GM18507 (cell line): ENCODE results near the gene HYAL4.
"Not testable (repeated sequence)": the region's sequence is repeated elsewhere in the genome, so short reads cannot be mapped to it uniquely, and the experiment has no call there.

Experiments
- DNase-seq: peaks from one replicate; pipeline ENCODE4 v3.0.0; 2011; ENCODE audit warnings: low read depth; ENCODE audit not compliant: insufficient read length; ENCODE audit errors: extremely low spot score
- FAIRE-seq: peaks from 2 replicates; lab custom pipeline; 2011; peaks lifted over from hg19 to GRCh38; lab: Jason Lieb, UNC

The HYAL4 gene, protein sequence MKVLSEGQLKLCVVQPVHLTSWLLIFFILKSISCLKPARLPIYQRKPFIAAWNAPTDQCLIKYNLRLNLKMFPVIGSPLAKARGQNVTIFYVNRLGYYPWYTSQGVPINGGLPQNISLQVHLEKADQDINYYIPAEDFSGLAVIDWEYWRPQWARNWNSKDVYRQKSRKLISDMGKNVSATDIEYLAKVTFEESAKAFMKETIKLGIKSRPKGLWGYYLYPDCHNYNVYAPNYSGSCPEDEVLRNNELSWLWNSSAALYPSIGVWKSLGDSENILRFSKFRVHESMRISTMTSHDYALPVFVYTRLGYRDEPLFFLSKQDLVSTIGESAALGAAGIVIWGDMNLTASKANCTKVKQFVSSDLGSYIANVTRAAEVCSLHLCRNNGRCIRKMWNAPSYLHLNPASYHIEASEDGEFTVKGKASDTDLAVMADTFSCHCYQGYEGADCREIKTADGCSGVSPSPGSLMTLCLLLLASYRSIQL

GRCh38 chr7:123844712-123845219 is at the start of gene HYAL4:
Gene HYAL4 (plus strand): TSS chr7:123845169. CDS start chr7:123868274, 23,105 bp downstream.
- DNase-seq: no peak
- FAIRE-seq: no peak

DNA sequence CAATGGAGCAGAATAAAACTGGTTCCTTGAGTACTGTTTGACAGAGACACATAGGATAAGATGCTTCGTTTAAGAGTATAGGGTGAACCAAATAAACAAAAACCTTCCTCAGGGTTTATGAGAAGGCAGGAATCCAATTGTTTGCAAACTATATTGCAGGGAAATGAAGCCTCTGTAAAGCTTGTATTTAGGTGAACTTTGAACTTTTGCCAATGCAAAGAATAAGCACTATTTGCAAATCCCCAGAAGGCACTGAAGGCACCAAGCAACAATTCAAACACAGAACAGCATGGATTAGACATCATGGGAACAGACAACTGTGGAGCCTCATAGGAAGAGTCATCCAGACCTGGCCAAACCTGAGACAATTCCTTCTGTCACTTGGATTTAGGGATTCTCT is 49.1 kb upstream of the HYAL4 start:
- DNase-seq (no peak), FAIRE-seq (no peak)

DNA sequence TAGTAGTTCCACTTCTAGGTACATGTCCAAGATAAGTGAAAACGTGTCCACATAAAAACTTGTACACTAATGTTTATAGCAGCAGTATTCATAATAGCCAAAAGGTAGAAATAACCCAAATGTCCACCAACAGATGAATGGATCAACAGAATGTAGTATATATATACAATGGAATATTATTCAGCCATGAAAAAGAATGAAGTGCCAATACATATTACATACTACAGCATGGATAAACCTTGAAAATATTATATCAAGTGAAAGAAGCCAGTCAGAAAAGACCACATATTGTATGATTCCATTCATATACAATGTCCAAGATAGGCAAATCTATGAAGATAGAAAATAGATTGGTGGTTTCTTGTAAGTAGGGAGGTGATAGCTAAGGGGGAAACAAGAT is 48.4 kb upstream of the HYAL4 start:
- FAIRE-seq: no peak

DNA sequence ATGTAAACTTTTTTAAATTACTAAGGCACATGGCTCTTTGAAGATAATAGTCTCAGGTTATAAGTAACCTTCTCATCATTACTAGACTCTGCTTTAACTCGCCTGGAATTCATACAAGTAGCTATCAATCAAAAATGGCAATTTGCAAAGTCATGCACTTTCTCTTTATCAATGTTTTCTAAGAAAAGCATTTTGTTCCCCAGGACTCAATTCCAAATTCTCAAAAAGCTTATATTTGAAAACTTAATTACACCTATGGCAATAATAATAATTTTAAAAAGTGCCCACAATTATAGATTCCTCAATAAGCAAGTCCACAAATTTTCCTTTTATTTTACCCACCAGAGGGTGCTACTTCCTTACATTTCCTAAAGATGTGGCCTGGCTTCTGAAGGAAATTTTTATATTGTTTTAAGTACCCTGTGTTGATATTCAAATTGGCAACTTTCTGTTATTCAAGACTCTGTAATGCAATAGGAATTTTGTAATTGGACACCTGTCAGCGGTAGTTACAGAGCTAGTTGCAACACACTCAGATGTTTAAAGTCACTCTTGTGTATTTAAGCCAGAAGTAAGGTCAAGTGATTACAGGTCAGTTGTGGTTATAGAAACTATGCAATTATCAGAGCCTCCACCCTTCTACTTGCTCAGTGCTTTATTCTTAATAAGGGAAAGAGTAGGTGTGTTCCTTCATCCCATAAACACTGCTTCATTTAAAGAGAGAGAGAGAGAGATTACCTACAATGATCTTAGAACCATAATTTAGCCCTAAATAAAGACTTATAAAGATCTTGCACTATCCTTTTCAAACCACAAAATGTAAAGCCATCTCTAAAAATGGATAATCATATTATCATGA is 47.1 kb upstream of the HYAL4 start:
- DNase-seq (no peak), FAIRE-seq (peak; percentile 26)

More for the DNA sequence above, 48.4 kb upstream of the HYAL4 start:
- no peak for DNase-seq

DNA sequence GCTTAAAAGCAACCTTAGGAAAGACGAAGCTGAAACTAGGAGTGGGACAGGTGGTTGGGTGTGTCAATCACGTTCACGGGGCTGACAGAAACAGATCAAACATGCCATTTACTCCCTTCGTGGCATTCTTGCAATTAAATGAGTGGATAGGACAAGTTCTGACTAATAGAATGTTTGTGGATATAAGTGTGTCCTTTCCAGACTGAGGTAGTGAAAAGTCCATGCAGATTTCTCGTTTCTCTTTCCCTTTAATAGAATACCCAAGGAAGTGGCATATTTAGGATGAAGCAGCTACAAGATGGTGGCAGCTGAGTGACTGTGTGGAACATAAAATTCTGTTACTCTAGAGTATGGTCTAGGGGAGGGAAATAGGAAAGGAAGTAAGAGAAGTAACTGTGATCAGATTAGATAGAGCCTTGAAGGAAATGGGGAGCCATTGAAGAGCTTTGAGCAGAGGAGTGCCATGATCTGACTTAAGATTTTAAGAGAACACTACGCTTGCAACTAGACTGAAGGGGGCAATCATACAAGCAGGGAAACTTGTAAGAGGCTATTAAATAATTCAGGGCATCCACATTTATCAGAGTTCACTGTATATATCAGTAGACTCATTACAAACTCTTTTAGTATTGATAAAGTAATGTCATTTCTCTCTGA is 46.3 kb upstream of the HYAL4 start:
- DNase-seq: no peak
- FAIRE-seq: no peak

DNA sequence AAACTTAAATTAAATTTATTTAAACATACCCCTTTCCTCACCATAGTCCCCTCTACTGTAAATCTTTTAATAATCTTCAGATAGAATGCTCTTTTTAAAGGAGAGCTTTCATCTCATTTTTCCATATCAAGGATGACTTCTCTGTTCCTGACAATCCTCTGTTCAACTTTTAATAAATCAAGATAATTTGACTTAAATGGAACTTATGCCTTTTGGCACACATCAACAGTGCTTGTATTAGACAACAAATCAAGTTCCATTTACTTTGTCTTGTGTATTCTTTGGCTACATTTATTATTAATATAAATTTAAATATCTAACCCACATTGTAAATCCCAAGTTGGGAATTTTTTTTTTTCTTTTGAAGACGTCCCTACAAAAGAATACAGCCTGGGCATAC is 42.7 kb upstream of the HYAL4 start:
- FAIRE-seq: no peak
- DNase-seq: no peak

- DNase-seq (no peak), FAIRE-seq (no peak)
These were observed 39.7 kb upstream of the HYAL4 start for GRCh38 chr7:123805287-123805686.

- DNase-seq (no peak), FAIRE-seq (no peak)
These were observed 35.5 kb upstream of the HYAL4 start for GRCh38 chr7:123809471-123809870.

GRCh38 chr7:123811056-123811455 is 33.9 kb upstream of the HYAL4 start:
- FAIRE-seq: no peak
- DNase-seq: no peak

GRCh38 chr7:123816916-123817315 is 28.1 kb upstream of the HYAL4 start:
- DNase-seq (no peak), FAIRE-seq (no peak)

GRCh38 chr7:123819001-123819400 is 26.0 kb upstream of the HYAL4 start:
- DNase-seq: no peak
- FAIRE-seq: no peak

GRCh38 chr7:123819795-123820194 is 25.2 kb upstream of the HYAL4 start:
- not testable (repeated sequence) for FAIRE-seq, DNase-seq

GRCh38 chr7:123820864-123821263 is 24.1 kb upstream of the HYAL4 start:
- no peak for FAIRE-seq
- DNase-seq: no peak

DNA sequence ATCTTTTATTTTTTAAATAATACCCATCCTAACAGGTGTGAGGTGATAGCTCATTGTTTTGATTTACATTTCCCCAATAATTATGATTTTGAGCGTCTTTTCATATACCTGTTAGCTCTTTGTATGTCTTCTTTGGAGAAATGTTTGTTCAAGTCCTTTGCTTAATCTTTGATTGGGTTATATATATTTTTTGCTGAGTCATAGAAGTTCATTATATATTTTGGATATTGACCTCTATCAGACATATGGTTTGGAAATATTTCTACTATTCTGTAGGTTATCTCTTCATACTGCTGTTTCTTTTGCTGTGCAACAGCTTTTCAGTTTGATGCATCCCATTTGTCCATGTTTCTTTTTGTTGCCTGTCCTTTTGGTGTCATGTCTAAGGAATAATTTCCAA is 23.6 kb upstream of the HYAL4 start:
- DNase-seq (no peak), FAIRE-seq (no peak)

DNA sequence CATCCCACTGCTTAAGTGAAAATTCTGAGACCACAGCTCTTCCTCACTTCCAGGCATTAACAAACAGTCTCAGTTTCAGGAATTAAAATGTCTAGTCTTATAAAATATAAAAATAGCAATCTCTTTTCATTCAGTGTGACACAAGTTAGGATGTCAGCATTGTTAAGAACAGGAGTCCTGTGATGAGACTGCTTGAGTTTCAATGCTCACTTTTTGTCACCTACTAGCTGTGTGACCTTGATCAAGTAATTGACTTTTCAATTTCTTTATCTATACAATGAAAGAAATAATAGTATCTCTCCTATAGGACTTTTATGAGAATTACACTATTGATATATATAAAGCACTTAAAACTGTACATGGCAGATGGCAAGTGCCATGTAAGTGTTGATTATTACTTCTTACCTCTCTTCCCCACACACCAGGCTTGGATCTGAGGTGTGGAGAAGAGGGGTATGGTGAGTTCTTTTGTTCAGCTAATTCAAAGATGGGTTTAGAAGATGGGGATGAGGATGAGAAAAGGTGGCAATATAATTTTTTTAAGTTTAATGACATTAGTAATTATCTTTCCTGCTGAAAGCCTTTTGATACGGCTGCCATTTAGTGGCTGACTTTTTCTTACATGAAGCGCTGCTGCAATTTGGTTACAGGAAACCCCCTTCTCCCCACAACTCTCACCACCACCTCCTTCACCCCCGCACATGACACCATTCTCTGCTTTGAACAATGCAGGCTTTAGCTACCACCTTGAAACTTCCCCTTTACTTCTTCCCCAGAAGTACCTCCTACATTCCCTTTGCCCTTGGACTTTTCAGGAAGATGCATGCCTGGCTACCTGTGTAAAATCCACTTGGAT is 20.8 kb upstream of the HYAL4 start:
- DNase-seq: peak; percentile 1
- FAIRE-seq: peak; percentile 77

DNA sequence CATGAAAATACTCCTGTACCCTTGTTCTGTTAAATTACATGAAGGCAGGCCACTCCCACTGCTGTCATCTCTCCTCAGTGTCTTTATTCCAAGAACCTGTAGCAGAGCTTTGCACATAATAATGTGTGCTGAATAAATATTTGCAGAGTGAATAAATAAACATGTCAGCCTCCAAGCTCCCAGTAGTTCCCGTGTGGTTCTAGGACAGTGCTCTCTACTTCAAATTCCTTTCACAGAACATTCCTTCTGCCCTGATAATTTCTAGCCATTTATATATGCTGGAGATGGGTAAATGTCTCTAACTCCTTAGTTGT is 20.3 kb upstream of the HYAL4 start:
- DNase-seq: no peak
- no peak for FAIRE-seq

GRCh38 chr7:123828805-123829204 is 16.2 kb upstream of the HYAL4 start:
- no peak for DNase-seq
- FAIRE-seq: no peak

- DNase-seq (no peak), FAIRE-seq (no peak)
These were observed 8.3 kb upstream of the HYAL4 start for GRCh38 chr7:123836656-123837055.

- FAIRE-seq, DNase-seq: not testable (repeated sequence)
These were observed 5.9 kb upstream of the HYAL4 start for GRCh38 chr7:123839106-123839505.
